ENCODE data around the gene CHRNB4. TPM values are rescaled to one million over a fixed set of nuclear protein-coding genes. Genes with fewer than 3 reads are reported as not detected.

CHRNB4 gene
- total RNA-seq, 1 donor from 2014 or later, result not detected

DNA sequence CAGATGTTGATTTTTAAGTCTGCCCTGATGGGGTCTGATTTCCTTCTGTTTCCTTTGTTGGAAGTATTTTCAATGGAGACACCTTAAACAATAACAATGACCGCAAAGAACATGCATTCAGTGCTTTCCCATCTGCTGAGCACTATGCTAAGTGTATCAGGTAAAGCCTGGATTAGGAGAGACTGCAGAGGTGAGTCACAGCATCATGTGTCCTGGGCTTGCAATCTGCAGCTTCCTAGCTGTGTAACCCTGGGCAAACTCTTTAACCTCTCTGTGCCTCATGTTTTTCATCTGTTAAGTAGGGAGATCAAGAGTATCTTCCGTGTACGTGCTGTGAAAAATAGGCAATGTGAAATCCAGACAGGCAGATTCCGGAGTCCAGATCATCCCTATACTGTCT lies 13.3 kb upstream of the CHRNB4 start:
- TF ChIP-seq, protein P1, sequence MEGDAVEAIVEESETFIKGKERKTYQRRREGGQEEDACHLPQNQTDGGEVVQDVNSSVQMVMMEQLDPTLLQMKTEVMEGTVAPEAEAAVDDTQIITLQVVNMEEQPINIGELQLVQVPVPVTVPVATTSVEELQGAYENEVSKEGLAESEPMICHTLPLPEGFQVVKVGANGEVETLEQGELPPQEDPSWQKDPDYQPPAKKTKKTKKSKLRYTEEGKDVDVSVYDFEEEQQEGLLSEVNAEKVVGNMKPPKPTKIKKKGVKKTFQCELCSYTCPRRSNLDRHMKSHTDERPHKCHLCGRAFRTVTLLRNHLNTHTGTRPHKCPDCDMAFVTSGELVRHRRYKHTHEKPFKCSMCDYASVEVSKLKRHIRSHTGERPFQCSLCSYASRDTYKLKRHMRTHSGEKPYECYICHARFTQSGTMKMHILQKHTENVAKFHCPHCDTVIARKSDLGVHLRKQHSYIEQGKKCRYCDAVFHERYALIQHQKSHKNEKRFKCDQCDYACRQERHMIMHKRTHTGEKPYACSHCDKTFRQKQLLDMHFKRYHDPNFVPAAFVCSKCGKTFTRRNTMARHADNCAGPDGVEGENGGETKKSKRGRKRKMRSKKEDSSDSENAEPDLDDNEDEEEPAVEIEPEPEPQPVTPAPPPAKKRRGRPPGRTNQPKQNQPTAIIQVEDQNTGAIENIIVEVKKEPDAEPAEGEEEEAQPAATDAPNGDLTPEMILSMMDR (IDR thresholded peaks at IDR 0.05), result no peak
- ATAC-seq (ENCODE audit: low read depth) (no peak), DNase-seq (no peak)
- POLR2A ChIA-PET, result no interaction called here
- no peak overlapping the region for H3K4me3 Mint-ChIP-seq
- intact Hi-C loops (cut with micrococcal nuclease), result no loop called here
- H3K27ac Mint-ChIP-seq, result no peak overlapping the region
- H3K36me3 Mint-ChIP-seq (ENCODE audit: low read depth), result no peaks in the 10 kb centered on the region
- H3K27me3 Mint-ChIP-seq, result peaks cover 5% of the 10 kb centered on the region
- CTCF ChIA-PET, result no interaction called here
- no peaks in the 10 kb centered on the region for H3K4me1 Mint-ChIP-seq
- H3K9me3 Mint-ChIP-seq, result no peaks in the 10 kb centered on the region

DNA sequence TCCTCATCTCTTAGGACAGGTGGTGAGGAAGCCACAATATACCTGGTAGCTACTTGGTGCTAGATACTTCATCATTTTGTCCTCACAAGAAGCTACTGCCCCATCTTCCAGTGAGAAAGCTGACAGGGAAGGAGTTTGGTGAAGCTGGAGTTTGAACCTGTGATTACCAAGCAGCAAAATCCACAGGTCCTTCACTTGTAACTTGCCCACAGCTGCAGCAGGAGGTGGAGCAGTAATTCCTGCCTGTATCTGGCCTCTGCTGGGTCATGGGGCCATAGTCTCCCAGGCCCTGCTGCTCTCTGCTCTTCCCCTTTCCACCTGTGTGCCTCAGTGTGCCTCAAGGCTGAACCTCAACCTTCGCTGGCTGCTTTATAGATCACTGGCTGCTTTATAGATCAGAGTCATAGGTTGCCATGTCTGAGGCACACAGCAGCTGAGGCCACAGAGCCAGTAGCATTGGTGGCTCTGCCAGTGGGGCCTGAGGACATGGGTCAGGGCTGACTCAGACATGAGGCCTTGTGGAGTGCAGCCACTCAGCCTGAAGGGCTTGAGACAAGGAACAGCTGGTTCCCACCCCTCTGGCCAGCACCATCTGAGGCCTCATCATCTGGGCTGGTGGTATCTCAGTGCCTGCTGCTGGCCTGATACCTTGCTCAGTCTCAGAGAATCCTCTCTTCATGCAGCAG lies 11.1 kb upstream of the CHRNB4 start:
- ATAC-seq (ENCODE audit: low read depth) (no peak), DNase-seq (no peak)
- no peak overlapping the region for H3K4me3 Mint-ChIP-seq
- TF ChIP-seq, protein P1 (IDR thresholded peaks at IDR 0.05), result no peak
- H3K27ac Mint-ChIP-seq, result no peak overlapping the region
- no peaks in the 10 kb centered on the region for H3K9me3 Mint-ChIP-seq
- no peaks in the 10 kb centered on the region for H3K36me3 Mint-ChIP-seq (ENCODE audit: low read depth)
- intact Hi-C loops (cut with micrococcal nuclease), result no loop called here
- peaks cover 5% of the 10 kb centered on the region for H3K27me3 Mint-ChIP-seq
- CTCF ChIA-PET, result no interaction called here
- no peaks in the 10 kb centered on the region for H3K4me1 Mint-ChIP-seq
- POLR2A ChIA-PET, result no interaction called here

DNA sequence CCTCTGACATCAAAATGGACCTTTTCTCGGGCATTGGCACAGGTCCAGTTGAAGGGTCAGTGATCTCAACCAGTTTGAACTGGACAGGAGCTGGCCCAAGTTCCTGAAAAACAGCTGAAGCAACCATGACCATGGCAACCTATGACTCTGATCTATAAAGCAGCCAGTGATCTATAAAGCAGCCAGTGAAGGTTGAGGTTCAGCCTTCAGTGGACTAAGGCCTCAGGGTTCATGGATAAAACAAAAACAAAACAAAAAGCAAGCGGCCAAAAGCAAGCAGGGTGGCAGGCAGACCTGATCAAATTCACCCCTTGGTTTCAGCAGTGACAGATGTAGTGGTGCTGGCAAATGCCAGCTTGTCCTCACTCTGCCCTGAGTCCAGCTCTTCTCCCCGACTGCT lies 10.0 kb upstream of the CHRNB4 start:
- Mint-ChIP-seq H3K36me3 (ENCODE audit: low read depth) (no peaks in the 10 kb centered on the region), H3K27ac (no peak overlapping the region), H3K9me3 (no peaks in the 10 kb centered on the region), H3K4me3 (no peak overlapping the region), H3K4me1 (no peaks in the 10 kb centered on the region), H3K27me3 (peaks cover 5% of the 10 kb centered on the region)
- TF ChIP-seq, protein P1 (IDR thresholded peaks at IDR 0.05), result no peak
- POLR2A ChIA-PET, result no interaction called here
- ATAC-seq (ENCODE audit: low read depth), result no peak
- CTCF ChIA-PET, result no interaction called here
- DNase-seq, result no peak
- intact Hi-C loops (cut with micrococcal nuclease), result no loop called here

DNA sequence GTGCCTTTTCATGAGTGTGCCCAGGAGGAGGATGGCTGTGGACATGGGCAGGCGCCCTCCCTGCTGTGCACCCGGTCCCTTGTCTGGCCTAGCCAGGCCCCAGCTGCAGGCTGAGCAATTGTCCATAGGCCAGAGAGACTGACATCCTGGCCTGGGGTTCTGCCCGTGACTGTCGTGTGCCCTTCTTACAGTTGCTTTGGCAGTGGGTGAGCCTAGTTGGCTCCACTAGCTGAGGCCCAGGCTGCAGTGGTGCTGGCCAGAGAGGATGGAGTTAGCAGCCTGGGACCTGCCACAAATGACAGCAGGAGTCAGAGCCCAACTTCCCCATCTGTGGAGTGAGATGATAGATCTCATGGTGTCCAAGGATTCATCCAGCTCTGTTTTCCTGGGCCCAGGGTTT lies 9.0 kb upstream of the CHRNB4 start:
- intact Hi-C loops (cut with micrococcal nuclease), result no loop called here
- no peak overlapping the region for H3K27ac Mint-ChIP-seq
- no peak overlapping the region for H3K4me3 Mint-ChIP-seq
- ChIA-PET POLR2A (no interaction called here), CTCF (no interaction called here)
- no peaks in the 10 kb centered on the region for H3K4me1 Mint-ChIP-seq
- peaks cover 4% of the 10 kb centered on the region for H3K27me3 Mint-ChIP-seq
- DNase-seq (no peak), ATAC-seq (ENCODE audit: low read depth) (no peak)
- no peaks in the 10 kb centered on the region for H3K9me3 Mint-ChIP-seq
- TF ChIP-seq, protein P1 (IDR thresholded peaks at IDR 0.05), result no peak
- H3K36me3 Mint-ChIP-seq (ENCODE audit: low read depth), result no peaks in the 10 kb centered on the region

DNA sequence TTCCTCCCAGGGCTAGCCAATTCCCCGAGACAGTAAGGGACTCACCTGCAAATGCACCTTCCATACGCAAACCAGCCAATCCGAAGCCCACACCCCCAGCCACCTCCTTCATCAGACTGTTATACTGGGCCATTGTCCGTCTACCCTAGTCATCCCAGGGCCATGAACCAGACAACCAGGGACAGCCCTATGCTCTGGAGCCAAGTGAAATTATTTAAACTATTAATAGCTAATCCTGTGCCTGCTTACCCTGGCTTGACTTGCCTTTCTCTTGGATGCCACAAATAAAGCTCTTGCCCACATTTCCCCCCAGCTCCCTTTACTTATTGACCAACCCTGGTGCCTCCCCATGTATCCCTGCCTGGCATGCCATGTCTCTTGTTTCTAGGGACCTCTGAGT lies 4.0 kb upstream of the CHRNB4 start:
- no peak overlapping the region for H3K4me3 Mint-ChIP-seq
- H3K4me1 Mint-ChIP-seq, result peaks cover 11% of the 10 kb centered on the region
- TF ChIP-seq, protein P1 (IDR thresholded peaks at IDR 0.05), result no peak
- H3K27me3 Mint-ChIP-seq, result peaks cover 9% of the 10 kb centered on the region
- H3K27ac Mint-ChIP-seq, result no peak overlapping the region
- intact Hi-C loops (cut with micrococcal nuclease), result no loop called here
- H3K36me3 Mint-ChIP-seq (ENCODE audit: low read depth), result no peaks in the 10 kb centered on the region
- POLR2A ChIA-PET, result no interaction called here
- ATAC-seq (ENCODE audit: low read depth) (no peak), DNase-seq (no peak)
- H3K9me3 Mint-ChIP-seq, result no peaks in the 10 kb centered on the region
- CTCF ChIA-PET, result no interaction called here
